ENCODE data around the gene ACSF3. TPM values are rescaled to one million over a fixed set of nuclear protein-coding genes. Genes with fewer than 3 reads are reported as not detected.

The ACSF3 gene
- total RNA-seq, 1 donor from 2014 or later, result 14.1 TPM

GRCh38 chr16:89112377-89113151 lies 18.9 kb downstream of the ACSF3 start:
- ATAC-seq, result no peak

DNA sequence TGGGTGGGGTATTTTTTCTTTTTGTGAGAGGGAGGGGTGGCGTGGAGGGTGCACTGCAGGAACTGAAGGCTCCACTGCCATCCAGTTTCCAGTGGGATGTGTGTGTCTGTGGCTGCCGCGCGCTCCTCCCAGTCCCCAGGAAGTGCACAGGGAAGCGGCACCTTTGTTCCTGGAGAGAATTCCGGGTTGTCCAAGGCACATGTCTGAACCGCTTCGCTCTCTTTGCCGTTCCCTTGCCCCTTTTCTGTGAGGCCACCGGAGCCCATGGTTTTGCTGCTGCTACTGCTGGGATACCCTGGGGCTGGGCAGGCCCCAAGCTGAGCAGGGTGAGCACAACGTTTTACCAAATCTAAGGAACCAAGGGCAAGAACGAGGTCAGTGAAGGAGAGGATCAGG lies 19.5 kb downstream of the ACSF3 start:
- no peak for ATAC-seq

- peak; percentile 22 for ATAC-seq
These were observed 20.0 kb downstream of the ACSF3 start for GRCh38 chr16:89113661-89114060.

GRCh38 chr16:89114159-89114981 lies 20.7 kb downstream of the ACSF3 start:
- peak; percentile 28 for ATAC-seq

DNA sequence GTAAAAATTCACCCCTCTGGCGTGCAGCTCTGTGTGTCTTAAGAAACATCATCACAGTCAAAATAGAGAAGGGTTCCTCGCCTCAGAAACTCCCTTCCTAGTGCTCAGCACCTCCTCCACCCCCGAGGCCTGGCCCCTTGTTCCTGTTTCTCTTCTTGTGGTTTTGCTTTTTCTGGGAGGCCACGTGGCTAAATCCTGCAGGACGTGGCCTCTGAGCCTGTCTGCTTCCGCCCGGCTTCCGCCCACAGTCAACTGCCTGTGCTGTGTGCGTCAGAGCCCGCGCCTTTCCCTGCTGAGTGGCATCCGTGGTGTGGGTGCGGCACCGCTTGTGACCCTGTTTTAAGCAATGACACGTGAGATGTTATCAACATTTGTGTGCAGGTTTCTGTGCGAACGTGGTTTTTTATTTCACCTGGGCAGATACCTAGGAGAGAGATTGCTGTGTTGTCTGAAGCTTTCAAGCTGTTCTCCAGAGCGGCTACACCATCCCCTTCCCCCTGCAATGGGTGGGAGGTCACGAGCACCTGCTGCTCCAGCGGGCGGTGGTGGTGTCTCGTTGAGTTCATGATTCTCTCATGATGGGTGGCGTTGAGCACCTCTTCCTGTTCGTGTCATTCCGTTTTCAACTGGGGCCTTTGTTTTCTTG lies 21.7 kb downstream of the ACSF3 start:
- peak; percentile 84 for ATAC-seq

DNA sequence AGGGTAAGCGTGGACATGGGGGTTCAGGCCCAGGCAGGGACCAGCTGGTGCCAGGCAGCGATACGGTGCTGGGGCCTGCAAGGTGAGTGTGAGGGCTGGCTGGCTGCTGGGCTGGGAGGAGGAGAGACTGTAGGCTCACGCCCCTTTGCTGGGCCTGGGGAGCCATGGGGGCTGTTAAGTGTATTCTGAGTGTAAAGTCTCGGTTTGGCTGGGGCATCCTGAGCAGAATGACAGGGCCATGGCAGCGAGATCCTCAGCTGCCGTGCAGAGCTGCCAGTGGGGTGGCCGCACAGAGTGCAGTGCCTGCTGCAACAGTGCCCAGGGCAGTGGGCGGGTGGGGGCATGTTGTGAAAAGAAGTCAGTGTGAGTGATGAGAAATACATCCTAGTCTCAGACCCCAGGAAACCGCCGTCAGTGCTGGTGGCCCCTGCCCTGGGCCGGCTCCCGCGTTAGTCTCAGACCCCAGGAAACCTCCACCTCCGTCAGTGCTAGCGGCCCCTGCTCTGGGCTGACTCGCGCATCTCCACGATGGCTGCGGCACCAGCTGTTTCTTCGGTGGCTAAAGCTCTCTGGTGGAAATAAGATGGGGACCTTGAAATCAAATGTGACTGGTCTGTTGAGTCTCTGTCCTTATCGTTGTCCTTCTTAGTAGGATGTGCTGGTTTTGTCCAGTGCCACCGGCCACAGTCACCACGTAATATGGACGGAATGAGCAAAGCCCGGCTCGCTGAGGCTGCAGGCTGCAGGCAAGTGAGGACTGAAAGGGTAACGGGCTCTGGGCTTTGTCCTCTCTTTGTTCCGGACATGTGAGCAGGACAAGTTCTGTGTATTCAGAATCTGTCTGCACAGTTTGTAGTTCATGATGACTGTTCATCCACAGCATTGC lies 22.9 kb downstream of the ACSF3 start:
- no peak for ATAC-seq

DNA sequence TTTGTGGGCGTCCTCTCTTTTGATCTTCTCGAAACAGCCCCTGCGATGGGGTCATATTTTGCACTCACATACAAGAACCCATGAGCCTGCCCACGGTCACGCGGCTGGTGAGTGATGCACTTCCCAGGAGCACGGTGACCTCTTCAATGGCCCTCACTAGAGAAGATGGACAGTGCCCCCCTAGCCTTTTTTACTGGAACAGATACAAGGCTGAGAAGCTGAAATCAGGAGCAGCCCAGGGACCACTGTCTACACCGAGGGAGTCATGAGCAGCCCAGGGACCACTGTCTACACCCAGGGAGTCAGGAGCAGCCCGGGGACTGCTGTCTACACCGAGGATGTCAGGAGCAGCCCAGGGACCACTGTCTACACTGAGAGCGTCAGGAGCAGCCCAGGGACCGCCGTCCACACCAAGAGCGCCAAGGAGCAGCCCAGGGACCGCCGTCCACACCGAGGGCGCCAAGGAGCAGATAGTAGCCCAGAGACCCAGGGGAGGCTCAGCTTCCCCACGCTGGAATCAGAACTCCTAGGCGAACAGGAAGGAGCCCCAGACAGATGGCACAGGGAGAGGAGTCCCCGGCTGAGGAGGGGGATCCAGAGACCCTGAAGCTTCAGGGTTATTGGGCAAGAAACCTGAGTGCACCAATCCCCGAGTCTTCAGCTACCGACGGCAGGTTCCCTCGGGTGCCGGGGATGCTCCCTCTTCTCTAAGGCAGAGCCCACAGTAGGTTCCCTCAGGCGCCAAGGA lies 23.7 kb downstream of the ACSF3 start:
- no peak for ATAC-seq

GRCh38 chr16:89117975-89118289 lies 24.3 kb downstream of the ACSF3 start:
- ATAC-seq, result no peak

GRCh38 chr16:89118361-89119165 lies 24.9 kb downstream of the ACSF3 start:
- no peak for ATAC-seq

DNA sequence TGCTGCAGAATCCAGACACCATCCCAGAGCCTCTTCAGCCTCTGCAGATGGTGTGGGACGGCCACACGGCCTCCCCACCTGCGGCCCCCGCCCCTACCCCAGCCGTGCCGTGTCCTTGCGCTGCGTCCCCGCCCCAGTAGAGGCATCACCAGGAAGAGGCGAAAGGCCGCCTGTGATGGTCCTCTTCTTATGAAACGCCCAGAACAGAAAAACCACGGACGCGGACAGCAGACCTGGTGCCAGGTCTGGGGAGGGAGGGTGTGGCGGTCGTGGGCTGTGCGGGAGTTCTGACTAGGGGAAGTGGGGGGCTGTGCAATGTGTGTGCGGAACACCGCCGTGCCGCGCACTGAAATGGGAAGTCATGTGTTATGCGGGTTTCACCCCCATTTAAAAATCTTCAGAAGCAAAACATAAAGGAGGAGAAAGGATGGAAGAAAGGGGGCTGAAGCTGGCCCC lies 25.5 kb downstream of the ACSF3 start:
- ATAC-seq, result no peak

- no peak for ATAC-seq
These were observed 26.0 kb downstream of the ACSF3 start for GRCh38 chr16:89119661-89120141.

GRCh38 chr16:89120281-89120680 lies 26.6 kb downstream of the ACSF3 start:
- ATAC-seq, result no peak

- no peak for ATAC-seq
These were observed 27.3 kb downstream of the ACSF3 start for GRCh38 chr16:89120921-89121351.

DNA sequence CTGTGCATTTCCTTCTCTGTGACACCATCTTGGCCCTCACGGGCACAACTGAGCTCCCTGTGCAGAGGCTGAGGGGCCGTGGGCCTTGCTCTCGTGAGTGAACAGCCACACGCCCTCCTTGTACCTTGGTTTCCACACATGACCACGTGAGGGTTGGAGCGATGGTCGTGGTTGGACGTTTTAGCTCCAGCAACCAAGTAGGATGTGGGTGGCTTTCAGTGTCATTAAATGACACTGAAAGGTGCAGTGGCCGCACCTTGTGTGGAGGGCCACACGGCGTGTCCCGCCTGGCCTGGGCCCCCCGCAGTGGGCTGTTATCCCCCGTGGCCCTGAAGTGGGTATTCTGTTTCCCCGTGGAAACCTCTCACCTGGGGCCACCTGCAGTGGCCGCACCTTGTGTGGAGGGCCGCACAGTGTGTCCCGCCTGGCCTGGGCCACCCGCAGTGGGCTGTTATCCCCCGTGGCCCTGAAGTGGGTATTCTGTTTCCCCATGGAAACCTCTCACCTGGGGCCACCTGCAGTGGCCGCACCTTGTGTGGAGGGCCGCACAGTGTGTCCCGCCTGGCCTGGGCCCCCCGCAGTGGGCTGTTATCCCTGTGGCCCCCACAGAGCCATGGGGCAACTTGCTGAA lies 28.2 kb downstream of the ACSF3 start:
- ATAC-seq, result no peak

DNA sequence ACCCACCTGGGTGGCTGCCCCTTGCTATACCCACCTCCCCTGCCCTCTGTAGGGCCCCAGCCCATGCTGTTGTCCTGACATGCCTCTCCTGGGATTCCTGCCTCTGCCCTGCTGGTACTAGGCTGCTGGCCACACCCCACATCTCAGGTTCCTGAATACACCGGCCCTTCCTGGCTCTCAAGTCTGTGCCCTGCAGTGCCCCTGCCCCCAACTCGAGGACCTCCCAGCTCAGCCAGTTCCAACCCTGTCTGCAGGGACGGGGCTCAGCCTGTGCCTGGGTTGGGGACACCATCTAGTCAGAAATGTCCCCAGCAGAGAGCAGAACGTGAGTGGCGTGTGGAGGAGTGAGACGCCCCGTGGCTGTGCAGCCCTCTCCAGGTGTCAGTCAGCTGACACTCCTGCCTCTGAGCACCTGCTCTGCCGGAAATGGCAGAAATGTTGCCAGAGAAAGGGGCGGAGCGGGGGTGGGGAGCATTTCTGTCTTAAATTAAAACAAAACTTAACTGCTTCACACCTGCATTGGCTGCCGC lies 28.7 kb downstream of the ACSF3 start:
- peak; percentile 71 for ATAC-seq

GRCh38 chr16:89123001-89123830 lies 29.6 kb downstream of the ACSF3 start:
- peak; percentile 12 for ATAC-seq

DNA sequence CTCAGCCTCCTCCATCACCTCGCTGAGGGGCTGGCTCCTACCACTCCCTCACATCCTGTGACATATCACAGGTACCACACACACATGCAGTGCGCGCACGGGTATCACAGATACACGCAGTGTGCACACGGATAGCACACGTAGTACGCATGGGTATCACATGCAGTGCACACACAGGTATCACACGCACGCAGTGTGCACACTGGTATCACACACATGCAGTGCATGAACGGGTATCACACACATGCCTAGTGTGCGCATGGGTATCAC lies 30.1 kb downstream of the ACSF3 start:
- no peak for ATAC-seq

GRCh38 chr16:89129378-89129777 lies 35.7 kb downstream of the ACSF3 start:
- ATAC-seq, result no peak

- ATAC-seq, result no peak
These were observed 36.8 kb downstream of the ACSF3 start for GRCh38 chr16:89130448-89130847.
